OCI-LY1 (cell line): Measurements from ENCODE around the gene JPT2.

ENCODE experiments used
- EZH2 ChIP-seq: fragments of 200-600 bp; sonication (generic), shearing (Covaris generic); IDR thresholded peaks from 2 replicates; pipeline ENCODE4 v1.8.0; 2017; ENCODE audit warnings: borderline replicate concordance, mixed run types, mild to moderate bottlenecking, antibody characterized with exemption, low read length, moderate library complexity, mixed read lengths
- TF ChIP-seq, protein P1 (sequence below): fragments of 200-600 bp; sonication (generic), shearing (Covaris generic); IDR thresholded peaks from 2 replicates; pipeline ENCODE4 v1.5.1; 2017; ENCODE audit warnings: mild to moderate bottlenecking, antibody characterized with exemption, low read length, moderate library complexity, mixed read lengths

DNA sequence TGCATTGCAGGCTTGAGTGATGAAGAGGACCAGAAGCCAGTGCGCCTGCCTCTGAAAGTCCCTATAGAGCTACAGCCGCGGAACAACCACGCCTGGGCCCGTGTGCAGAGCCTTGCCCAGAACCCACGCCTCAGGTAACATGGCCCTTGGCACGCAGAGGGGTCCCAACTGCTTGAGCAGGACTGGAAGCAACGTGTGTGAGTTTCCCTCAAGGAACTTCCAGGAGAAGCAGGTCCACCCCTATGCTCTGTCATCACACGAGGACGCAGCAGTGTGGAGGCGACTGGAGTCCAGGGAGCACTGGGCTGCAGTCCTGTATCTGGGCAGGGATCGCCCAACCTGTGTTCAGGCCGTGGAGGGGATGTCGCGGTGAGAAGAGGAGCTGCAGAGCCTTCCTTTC, 25.1 kb upstream of the JPT2 start:
- TF ChIP-seq, protein P1, sequence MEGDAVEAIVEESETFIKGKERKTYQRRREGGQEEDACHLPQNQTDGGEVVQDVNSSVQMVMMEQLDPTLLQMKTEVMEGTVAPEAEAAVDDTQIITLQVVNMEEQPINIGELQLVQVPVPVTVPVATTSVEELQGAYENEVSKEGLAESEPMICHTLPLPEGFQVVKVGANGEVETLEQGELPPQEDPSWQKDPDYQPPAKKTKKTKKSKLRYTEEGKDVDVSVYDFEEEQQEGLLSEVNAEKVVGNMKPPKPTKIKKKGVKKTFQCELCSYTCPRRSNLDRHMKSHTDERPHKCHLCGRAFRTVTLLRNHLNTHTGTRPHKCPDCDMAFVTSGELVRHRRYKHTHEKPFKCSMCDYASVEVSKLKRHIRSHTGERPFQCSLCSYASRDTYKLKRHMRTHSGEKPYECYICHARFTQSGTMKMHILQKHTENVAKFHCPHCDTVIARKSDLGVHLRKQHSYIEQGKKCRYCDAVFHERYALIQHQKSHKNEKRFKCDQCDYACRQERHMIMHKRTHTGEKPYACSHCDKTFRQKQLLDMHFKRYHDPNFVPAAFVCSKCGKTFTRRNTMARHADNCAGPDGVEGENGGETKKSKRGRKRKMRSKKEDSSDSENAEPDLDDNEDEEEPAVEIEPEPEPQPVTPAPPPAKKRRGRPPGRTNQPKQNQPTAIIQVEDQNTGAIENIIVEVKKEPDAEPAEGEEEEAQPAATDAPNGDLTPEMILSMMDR, result no peak
- TF ChIP-seq EZH2, result no peak
